ENCODE measurements around the gene DMAC1.

DMAC1 gene

GRCh38 chr9:7782400-7783120 is 17.0 kb downstream of the DMAC1 start:
- DNase-seq, result peak; percentile 31

- no peak for DNase-seq
These were observed 19.2 kb downstream of the DMAC1 start for GRCh38 chr9:7780261-7780988.

GRCh38 chr9:7778851-7779600 is 20.6 kb downstream of the DMAC1 start:
- no peak for DNase-seq

GRCh38 chr9:7777771-7778170 is 21.8 kb downstream of the DMAC1 start:
- DNase-seq, result peak; percentile 98

GRCh38 chr9:7770111-7770510 is 29.5 kb downstream of the DMAC1 start:
- DNase-seq, result no peak

GRCh38 chr9:7762600-7762999 is 37.0 kb downstream of the DMAC1 start:
- DNase-seq, result no peak

GRCh38 chr9:7760014-7760415 is 39.6 kb downstream of the DMAC1 start:
- DNase-seq, result no peak

GRCh38 chr9:7756088-7756487 is 43.5 kb downstream of the DMAC1 start:
- no peak for DNase-seq

- DNase-seq, result no peak
These were observed 47.1 kb downstream of the DMAC1 start for GRCh38 chr9:7752481-7752880.

All from NCI-H1105 treated with DMSO at 0.1 percent for 48 hours (cell line).